Fibroblast of skin of abdomen (primary cell): ENCODE results near the gene KCMF1. TPM values are rescaled to one million over a fixed set of nuclear protein-coding genes. Genes with fewer than 3 reads are reported as not detected.
"Not testable (repeated sequence)": the region's sequence is repeated elsewhere in the genome, so short reads cannot be mapped to it uniquely, and the experiment has no call there.

Experiments
- DNase-seq: peaks from one replicate; pipeline ENCODE4 v3.0.0-alpha.2; 2013
- polyA plus RNA-seq, 2 experiments: library from polyadenylated mRNA; unstranded; fragments of 120-200 nt; gene quantifications; one replicate each; pipeline ENCODE4 v1.2.1, GENCODE V29; 2013; ENCODE audit not compliant: insufficient read length in 2 of 2

KCMF1 gene
- 63.8 TPM for polyA plus RNA-seq (2013, experiment 1 of 2; ENCODE audit: insufficient read length)
- polyA plus RNA-seq (2013, experiment 2 of 2; ENCODE audit: insufficient read length) = 63.2 TPM

DNA sequence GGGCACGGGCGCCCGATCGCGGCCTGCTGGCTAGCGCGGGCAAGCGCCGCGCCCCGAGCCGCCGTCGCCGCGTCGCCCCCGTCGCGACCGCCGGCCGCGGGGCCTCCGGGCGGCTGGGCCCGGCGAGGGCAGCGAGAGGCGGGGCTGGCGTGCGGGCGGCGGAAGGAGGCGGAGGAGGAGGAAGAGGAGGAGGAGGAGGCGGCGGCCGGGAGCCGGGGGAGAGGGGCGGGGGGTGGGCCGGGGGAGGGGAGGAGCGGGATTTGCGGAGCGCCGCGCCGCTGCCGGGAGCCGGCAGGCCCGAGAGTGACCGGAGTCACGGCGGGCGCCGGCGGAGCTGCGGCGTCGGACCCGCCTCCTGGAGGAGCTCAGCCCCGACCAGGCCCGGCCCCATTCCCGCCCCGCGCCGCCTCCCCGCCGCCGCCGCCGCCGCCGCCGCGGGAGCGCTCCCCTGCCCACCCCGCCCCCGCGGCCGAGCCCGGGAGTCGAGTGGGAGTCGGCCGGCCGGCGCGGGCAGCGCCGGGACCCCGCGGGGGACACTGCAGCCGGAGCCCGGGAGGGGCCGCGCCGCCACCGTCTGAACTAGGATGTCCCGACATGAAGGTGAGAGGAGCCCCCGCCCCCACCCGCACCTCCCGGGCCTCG lies at the start of gene KCMF1:
KCMF1 (plus strand) TSS at position 294 of the 642 bp plus-strand sequence; CDS start at position 585, 291 bp downstream.
- peak; percentile 78 for DNase-seq

DNA sequence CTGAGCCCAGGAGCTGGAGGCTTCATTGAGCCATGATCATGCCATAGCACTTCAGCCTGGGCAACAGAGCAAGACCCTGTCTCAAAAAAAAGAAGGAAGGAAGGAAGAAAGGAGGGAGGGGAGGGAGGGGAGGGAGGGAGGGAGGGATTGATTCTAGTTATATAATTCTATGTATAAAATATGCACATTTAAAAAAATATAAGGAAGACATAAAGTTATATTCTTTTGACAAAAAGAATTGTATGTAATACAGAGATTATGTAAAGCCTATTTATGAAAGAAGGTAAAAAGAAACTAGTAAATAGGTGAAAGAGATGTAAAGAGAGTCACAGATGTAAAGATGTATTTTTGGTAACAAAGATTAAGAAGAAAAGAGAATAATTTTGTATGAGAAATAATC lies 48.0 kb upstream of the KCMF1 start:
- DNase-seq = no peak

DNA sequence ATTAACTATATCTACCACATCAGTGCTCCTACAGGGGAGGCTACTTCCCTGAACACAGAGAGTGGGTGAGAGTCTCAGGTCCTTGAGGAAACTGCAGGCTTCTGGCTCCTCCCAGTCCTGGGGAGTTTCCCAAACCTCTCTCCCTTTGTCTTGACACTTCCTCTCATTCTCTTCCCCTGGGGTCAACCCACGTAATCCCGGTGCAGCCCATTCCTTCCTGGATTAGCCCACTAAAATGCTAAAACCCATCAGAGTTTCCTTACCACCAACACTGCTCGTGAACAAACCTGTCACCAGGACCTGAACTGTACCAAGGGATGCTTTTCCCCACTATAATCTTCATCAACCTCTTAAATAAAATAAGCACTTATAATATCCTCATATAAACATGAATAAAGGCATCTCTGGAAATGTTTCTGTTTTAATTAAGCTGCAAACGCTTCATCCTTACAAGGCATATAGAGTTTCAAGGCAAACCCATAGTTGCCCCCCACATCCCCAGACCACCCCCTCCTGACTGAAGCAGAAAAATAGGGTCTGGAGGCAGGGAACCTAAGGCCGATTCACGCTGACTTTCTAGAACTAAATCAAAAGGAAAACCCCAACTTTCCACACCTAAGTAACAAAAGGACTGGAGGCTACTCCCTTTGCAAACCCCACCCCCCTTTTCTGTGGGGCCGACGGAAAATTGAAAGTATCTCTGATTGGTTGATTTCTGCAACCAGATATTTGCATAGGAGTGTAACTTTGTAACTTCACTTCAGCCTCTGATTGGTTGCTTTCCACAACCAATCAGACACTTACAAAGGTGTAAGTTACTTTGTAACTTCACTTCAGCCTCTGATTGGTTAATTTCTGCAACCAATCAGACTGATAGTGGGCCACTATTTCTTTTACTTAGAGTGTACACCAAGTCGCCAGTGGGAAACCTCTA lies 46.5 kb upstream of the KCMF1 start:
- DNase-seq = peak; percentile 71

GRCh38 chr2:84925336-84925723 lies 45.6 kb upstream of the KCMF1 start:
- DNase-seq = no peak

DNA sequence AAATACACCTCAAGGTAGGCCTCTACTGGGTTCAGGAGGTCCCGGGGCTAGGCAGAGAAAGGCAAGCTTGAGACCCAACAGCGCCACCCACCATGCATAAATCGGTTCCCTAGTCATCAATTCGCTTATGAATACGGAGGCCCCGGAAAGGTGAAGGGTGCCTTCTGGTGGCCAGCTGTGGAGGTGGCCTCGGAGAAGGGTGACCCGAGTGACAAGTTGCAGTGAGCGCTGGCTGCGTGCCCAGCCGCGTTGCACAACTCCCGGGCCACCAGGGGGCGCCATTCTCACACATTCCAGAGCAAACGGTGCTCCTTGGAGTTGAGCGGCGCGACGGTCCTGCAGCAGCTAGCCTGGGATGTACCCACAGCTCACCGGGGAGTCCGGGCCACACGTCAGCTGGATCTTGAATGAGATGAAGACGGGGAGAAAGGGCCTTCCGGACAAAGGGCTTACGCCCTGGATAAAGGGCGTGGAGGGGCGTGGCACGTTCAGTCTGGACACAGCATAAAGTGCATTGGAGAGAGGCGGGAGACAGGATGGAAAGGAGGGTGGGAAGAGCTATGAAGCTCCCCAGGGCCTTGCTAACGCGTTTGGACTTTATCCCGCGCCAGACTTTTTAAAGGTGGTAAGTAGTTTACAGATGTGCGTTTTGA lies 45.1 kb upstream of the KCMF1 start:
- peak; percentile 89 for DNase-seq

- DNase-seq = no peak
Observed at GRCh38 chr2:84927275-84927627, 43.7 kb upstream of the KCMF1 start.

- no peak for DNase-seq
Observed at GRCh38 chr2:84931384-84931821, 39.6 kb upstream of the KCMF1 start.

DNA sequence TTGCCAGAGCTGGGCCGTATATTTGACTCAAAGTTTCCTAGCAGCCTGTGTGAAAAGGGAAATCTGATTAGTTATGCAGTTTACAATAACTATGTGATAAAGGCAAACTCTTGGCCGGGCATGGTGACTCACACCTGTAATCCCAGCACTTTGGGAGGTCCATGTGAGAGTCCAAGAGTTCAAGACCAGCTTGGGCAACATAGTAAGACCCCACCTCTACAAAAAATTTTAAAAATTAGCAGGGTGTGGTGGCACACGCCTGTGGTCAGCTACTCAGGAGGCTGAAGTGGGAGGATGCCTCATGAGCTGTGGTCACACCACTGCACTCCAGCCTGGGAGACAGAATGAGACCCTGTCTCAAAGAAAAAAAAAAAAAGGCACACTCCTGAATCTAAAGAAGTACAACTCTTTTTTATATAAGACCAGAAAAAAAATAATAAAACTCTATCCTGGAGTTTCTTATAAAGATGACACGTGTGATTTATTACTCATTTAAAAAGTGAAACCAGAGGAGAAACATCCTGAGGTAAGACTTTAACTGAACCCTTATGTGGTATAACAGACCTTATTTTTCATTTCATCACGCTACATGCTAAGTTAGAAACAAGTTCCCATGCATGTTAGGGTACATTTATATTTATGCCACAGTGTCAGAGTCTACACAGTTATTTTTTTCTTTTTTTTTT lies 32.6 kb upstream of the KCMF1 start:
- peak; percentile 62 for DNase-seq

DNA sequence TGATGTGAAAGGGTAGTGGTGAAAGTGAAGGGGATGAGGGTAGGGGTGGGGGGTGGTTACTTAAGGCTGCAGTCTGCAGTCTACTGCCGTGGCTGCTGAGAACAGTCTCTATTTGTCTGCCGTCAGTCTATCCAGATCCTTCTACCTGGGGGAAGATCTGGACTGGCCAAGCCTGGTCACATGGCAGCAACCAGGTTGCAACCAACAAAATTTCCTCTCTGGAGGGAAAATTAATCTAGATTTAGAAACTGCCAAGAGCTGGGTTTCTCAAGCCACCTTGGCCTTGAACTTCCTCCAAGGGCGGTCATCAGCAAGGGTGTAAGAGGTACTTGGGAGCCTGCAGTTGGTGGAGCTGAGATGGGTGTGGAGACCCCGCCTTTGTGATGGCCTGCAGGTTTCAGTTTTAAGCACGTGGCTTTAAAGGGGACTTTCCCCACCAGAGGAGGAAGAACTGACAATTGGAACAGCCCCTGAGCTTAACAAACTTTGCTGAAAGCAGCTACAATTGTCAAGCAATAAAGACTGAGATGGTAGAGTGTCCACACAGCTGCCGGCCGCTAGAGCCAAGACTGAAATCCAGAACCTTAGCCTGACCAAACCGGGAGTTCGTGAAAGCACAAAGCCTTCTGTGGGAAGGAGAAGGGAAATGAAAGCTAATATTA lies 31.4 kb upstream of the KCMF1 start:
- no peak for DNase-seq

GRCh38 chr2:84940088-84940470 lies 30.9 kb upstream of the KCMF1 start:
- no peak for DNase-seq

DNA sequence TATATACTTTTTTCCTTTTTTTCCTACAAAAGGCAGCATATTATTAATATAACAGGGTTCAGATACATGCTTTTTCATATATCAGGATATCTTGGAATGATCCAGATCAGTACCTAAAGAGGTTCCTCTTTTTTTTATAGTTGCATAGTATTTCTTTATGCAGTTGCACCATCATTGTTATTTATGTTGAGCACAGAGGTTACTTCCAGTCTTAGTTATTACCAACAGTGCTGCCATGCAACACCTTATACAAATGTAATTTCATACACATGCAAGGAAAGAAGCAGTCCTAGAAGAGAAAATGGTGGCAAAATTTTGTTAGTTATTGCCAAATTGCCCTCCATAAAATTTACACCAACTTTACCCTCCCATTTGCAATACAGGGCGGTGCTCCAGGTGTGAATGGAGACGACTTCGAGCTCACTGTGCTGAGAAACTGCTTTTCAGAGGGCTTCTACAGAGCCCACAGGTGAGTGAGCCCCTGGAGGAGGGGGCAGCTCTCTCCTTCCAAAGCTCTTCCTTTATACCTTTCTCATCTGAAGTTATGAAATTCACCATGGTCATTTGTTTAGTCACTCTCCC lies 30.0 kb upstream of the KCMF1 start:
- no peak for DNase-seq

DNA sequence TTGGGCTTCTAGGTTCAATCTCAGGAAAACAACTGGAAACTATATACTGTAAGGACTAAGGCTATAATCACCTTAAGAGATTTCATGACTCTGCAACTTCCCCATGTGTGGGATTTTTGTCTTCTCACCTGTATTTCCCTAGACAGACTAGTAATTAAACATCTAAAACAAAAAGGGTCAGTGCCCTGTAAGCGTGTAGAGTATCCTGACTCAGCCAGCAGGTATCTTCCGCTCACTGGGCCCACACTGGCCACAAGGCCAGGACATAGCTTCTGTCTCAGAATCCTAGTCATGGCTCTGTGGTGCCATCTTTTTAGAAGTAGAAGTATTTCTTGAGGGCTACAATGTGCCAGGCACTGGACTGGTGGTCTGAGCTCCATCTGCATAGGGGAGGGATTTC lies 28.8 kb upstream of the KCMF1 start:
- DNase-seq = no peak

- peak; percentile 28 for DNase-seq
Observed at GRCh38 chr2:84942964-84943421, 28.0 kb upstream of the KCMF1 start.

DNA sequence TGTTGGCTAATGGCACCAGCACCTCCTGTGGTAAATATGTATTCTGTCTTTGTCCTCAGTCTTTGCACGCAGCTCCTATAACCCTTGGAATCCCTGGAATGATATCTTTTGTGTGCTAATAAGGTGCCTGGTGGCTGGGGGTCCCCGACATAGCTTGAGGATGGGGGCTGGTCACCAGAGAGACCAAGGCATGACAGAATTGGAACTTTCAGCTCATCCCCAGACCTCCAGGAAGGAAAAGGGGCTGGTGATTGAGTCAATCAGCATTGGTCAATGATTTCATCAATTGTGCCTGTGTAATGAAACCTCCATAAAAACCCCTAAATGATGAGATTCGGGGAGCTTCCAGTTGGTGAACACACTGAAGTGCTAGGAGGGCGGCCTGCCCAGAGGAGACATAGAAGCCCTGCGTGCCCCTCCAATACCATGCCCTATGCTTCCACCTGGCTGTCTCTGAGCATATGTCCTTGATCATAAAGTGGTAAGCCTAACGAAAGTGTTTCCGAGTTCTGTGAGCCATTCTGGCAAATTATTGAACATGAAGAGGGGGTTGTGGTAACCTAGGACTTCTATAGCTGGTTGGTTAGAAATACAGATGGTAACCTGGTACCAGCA lies 26.6 kb upstream of the KCMF1 start:
- no peak for DNase-seq

GRCh38 chr2:84945838-84946203 lies 25.1 kb upstream of the KCMF1 start:
- DNase-seq = not testable (repeated sequence)

- DNase-seq = peak; percentile 82
Observed at GRCh38 chr2:84946204-84947009, 24.6 kb upstream of the KCMF1 start.

DNA sequence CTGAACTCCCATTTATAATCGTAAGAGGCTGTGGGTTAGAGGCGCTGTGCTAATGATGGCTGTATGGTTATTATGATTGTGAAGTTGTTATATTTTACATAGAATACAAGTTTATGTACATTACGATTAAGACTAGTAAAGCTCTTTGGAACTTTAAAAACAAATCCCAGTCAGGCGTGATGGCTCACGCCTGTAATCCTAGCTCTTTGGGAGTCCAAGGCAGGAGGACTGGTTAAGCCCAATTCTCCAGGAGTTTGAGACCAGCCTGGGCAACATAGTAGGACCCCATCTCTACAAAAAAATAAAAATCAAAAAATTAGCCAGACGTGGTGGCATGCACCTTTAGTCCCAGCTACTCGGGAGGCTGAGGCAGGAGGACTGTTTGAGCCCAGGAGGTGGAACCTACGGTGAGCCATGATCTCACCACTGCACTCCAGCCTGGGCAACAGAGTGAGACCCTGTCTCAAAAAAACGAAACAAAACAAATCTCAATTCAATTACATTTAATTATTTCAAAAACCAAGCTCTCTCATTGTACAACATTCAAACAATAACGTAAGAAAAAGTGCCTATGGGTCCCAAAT lies 23.9 kb upstream of the KCMF1 start:
- no peak for DNase-seq

GRCh38 chr2:84953535-84953934 lies 17.4 kb upstream of the KCMF1 start:
- no peak for DNase-seq

GRCh38 chr2:84954329-84954728 lies 16.6 kb upstream of the KCMF1 start:
- no peak for DNase-seq
